Activated T-helper 17 cell treated with anti-CD3 and anti-CD28 coated beads, Interleukin-2, amount 50 U/mL, for 72 hours (primary cell): ENCODE data around the gene GLP2R. TPM values are rescaled to one million over a fixed set of nuclear protein-coding genes. Genes with fewer than 3 reads are reported as not detected.

ENCODE experiments used
- ATAC-seq: fragments of 150-1000 bp; cut with Tn5 transposase; replicated peaks from 2 replicates; pipeline ENCODE4 v1.10.0; 2021; ENCODE audit warnings: mild to moderate bottlenecking, moderate library complexity
- H3K27ac Mint-ChIP-seq: one replicate; pipeline ENCODE4 v1.8.0; 2022; ENCODE audit warnings: mixed read lengths
- H3K27me3 Mint-ChIP-seq: one replicate; pipeline ENCODE4 v1.8.0; 2022; ENCODE audit warnings: mixed read lengths
- H3K36me3 Mint-ChIP-seq: one replicate; pipeline ENCODE4 v1.8.0; 2022; ENCODE audit warnings: low read depth, mild to moderate bottlenecking, mixed read lengths
- H3K4me1 Mint-ChIP-seq: one replicate; pipeline ENCODE4 v1.8.0; 2022; ENCODE audit warnings: mixed read lengths
- H3K4me3 Mint-ChIP-seq: one replicate; pipeline ENCODE4 v1.8.0; 2022; ENCODE audit warnings: mild to moderate bottlenecking, mixed read lengths
- H3K9me3 Mint-ChIP-seq: one replicate; pipeline ENCODE4 v1.8.0; 2022; ENCODE audit warnings: mixed read lengths
- total RNA-seq, 2 donors: library from RNA; stranded (reverse); gene quantifications; one replicate each; pipeline ENCODE4 v1.2.3, GENCODE V29; 2022

GLP2R gene
- total RNA-seq, 2 donors from 2014 or later = not detected

DNA sequence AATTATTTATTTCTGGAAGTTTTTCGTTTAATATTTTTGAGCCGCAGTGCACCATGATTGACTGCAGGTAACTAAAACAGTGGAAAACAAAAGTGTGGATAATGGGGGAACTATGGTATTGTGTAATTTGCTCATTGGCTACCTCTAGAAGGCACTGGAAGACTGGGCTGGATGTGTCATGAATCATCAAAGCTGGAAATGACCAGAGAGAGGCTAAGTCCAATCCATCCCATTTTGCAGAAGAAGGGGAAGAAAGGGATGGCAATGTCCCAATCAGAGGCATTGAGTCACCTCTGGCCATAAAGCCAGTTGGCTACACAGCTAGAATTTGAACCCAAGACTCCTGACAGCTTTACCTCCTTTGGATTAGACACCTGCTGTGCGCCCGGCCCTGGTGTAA is 29.3 kb downstream of the GLP2R start:
- no peak for ATAC-seq
- H3K27ac Mint-ChIP-seq = no peak overlapping the region
- no peaks in the 10 kb centered on the region for H3K4me1 Mint-ChIP-seq
- no peak overlapping the region for H3K4me3 Mint-ChIP-seq
- H3K9me3 Mint-ChIP-seq = no peaks in the 10 kb centered on the region
- peaks cover 11% of the 10 kb centered on the region for H3K27me3 Mint-ChIP-seq
- no peaks in the 10 kb centered on the region for H3K36me3 Mint-ChIP-seq

DNA sequence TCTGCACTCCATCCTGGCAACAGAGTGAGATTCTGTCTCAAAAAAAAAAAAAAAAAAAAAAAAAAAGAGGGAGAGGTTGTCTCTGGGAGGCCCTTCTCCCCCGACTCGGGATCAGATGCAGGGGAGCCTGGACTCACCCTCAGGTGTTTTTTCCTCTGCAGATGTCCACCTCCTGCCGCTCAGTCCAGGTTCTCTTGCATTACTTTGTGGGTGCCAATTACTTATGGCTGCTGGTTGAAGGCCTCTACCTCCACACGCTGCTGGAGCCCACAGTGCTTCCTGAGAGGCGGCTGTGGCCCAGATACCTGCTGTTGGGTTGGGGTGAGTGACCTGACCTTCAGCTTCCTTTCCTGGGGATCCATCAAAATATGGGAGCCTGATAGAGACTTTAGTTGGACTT is 34.1 kb downstream of the GLP2R start:
- H3K27ac Mint-ChIP-seq = no peak overlapping the region
- no peak overlapping the region for H3K4me3 Mint-ChIP-seq
- no peak for ATAC-seq
- H3K9me3 Mint-ChIP-seq = peaks cover 4% of the 10 kb centered on the region
- peaks cover under 1% of the 10 kb centered on the region for H3K27me3 Mint-ChIP-seq
- H3K4me1 Mint-ChIP-seq = no peaks in the 10 kb centered on the region
- H3K36me3 Mint-ChIP-seq = no peaks in the 10 kb centered on the region

DNA sequence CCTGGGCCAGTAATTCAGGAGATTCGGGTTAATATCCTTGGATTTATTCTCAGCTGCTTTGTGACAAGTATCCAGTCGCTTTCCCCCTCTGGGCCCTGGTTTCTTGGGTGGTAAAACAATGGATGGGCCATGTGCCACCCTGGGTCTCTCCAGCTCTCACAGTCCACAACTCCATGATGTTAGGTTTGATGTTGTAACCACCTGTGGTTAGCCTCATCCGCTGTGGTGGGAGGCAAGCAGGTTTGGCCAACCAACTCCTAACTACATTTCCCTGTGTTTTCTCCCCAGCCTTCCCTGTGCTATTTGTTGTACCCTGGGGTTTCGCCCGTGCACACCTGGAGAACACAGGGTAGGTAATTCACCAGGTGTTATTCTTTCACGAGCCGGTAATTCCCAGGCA is 35.1 kb downstream of the GLP2R start:
- H3K36me3 Mint-ChIP-seq = no peaks in the 10 kb centered on the region
- no peak for ATAC-seq
- no peak overlapping the region for H3K4me3 Mint-ChIP-seq
- no peaks in the 10 kb centered on the region for H3K4me1 Mint-ChIP-seq
- peaks cover 8% of the 10 kb centered on the region for H3K9me3 Mint-ChIP-seq
- H3K27ac Mint-ChIP-seq = no peak overlapping the region
- peaks cover 11% of the 10 kb centered on the region for H3K27me3 Mint-ChIP-seq

DNA sequence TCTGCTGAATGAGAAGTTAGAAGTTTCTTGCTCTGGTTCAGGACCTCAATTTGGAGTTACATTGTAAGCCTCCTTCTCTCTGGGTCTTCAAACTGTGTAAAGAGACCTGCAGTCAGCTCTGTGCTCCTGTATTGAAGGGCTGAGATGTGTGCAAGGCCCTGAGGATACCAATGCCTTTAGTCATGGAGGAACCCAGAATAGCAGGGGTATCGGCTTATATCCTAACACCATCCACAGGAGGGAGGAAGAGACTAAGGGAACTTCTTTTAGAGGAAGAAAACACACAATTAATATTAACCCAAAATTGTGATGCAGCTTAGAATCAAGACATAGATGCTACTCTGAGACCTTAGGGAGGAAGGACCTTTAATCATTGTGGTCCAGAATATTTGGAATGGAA is 36.5 kb downstream of the GLP2R start:
- peaks cover 8% of the 10 kb centered on the region for H3K9me3 Mint-ChIP-seq
- no peak for ATAC-seq
- H3K27ac Mint-ChIP-seq = no peak overlapping the region
- no peak overlapping the region for H3K4me3 Mint-ChIP-seq
- H3K36me3 Mint-ChIP-seq = no peaks in the 10 kb centered on the region
- H3K4me1 Mint-ChIP-seq = no peaks in the 10 kb centered on the region
- H3K27me3 Mint-ChIP-seq = peaks cover 11% of the 10 kb centered on the region

DNA sequence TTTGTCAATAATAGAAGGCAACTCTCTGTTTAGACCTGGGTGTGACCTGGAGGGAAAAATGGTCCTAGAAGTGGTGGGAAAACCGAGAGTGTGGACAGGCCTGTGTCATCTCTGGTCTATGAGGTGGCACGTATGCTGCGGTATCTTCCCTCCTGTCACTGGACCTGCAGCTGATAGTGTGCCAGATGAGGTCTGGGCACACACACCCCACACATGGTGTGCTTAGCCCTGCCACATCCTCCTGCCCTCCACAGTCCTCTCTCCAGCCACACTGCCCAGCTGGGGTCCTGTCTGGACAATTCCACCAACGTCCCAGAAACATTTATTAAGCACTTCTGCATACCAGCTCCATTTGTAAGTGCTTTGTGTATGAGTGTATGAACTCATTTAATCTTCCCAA is 37.2 kb downstream of the GLP2R start:
- Mint-ChIP-seq H3K27me3 (peaks cover 14% of the 10 kb centered on the region), H3K4me1 (no peaks in the 10 kb centered on the region), H3K36me3 (no peaks in the 10 kb centered on the region), H3K4me3 (no peak overlapping the region), H3K27ac (no peak overlapping the region), H3K9me3 (peaks cover 8% of the 10 kb centered on the region)
- no peak for ATAC-seq

DNA sequence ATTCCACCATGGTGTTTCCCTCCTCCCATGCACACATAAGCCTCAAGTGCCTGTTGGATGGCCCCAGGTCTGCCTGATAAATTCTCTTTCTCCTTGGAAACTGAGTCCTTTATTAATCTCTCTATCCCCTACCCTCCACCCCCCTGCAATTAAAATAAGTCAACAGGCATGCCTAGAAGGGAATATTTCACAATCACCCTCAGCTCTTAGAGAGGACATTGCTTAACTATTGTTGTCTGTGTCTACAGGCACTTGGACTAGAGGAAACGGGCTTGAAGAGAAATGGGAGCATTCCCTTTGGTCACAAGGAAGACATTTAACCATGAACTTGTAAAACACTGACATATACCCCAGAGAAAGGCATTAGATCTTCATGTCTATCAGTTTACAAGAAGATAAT is 39.9 kb downstream of the GLP2R start:
- no peaks in the 10 kb centered on the region for H3K36me3 Mint-ChIP-seq
- peaks cover 16% of the 10 kb centered on the region for H3K27me3 Mint-ChIP-seq
- ATAC-seq = no peak
- peaks cover 8% of the 10 kb centered on the region for H3K9me3 Mint-ChIP-seq
- no peaks in the 10 kb centered on the region for H3K4me1 Mint-ChIP-seq
- no peak overlapping the region for H3K4me3 Mint-ChIP-seq
- no peak overlapping the region for H3K27ac Mint-ChIP-seq

DNA sequence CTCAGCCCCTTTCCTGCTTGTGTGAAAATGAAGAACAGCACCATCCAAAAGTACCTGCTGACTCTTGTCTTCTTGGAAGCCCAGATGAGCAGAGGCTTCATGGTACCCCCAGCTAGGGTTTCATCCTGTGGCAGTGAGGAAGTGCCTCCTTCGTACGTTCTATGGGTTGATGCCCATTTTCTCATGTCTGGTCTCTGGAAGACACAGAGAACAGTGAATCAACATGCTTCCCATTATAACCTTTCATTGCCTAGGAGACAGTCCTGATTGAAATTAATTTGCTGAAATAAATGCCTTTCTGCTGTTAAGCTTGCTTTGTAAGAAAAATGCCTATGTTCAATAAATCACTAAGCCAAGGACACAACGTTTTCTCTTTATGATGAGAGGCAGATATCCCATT is 42.8 kb downstream of the GLP2R start:
- Mint-ChIP-seq H3K36me3 (no peaks in the 10 kb centered on the region), H3K4me1 (no peaks in the 10 kb centered on the region), H3K27ac (no peak overlapping the region), H3K27me3 (peaks cover 20% of the 10 kb centered on the region), H3K4me3 (no peak overlapping the region), H3K9me3 (peaks cover 5% of the 10 kb centered on the region)
- ATAC-seq = no peak

DNA sequence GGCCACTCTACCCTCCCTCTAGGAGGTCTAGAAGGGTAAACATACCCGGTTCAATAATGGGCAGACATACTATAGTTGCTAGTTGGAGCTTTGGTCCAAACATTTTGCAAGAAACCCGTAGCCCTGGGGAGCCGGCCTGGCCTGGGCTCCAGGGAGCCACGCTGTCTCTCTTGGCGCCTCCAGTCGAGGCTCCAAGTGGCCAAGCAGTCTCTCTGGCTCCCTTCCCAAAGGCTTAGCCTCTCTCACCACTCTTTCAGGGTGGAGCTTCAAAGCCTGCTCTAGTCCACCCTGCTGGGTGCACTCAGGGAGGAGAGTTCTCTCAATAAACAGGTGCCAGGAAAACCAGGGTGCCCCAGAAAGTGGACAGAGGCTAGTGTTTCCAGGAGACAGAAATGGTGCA is 47.1 kb downstream of the GLP2R start:
- no peaks in the 10 kb centered on the region for H3K9me3 Mint-ChIP-seq
- H3K27me3 Mint-ChIP-seq = peaks cover 17% of the 10 kb centered on the region
- H3K4me3 Mint-ChIP-seq = no peak overlapping the region
- H3K27ac Mint-ChIP-seq = no peak overlapping the region
- no peaks in the 10 kb centered on the region for H3K36me3 Mint-ChIP-seq
- no peaks in the 10 kb centered on the region for H3K4me1 Mint-ChIP-seq
- no peak for ATAC-seq

GRCh38 chr17:9874722-9875121 is 49.0 kb downstream of the GLP2R start:
- Mint-ChIP-seq H3K4me3 (no peak overlapping the region), H3K27ac (no peak overlapping the region), H3K36me3 (no peaks in the 10 kb centered on the region), H3K9me3 (no peaks in the 10 kb centered on the region), H3K27me3 (peaks cover 17% of the 10 kb centered on the region), H3K4me1 (no peaks in the 10 kb centered on the region)
- ATAC-seq = no peak

DNA sequence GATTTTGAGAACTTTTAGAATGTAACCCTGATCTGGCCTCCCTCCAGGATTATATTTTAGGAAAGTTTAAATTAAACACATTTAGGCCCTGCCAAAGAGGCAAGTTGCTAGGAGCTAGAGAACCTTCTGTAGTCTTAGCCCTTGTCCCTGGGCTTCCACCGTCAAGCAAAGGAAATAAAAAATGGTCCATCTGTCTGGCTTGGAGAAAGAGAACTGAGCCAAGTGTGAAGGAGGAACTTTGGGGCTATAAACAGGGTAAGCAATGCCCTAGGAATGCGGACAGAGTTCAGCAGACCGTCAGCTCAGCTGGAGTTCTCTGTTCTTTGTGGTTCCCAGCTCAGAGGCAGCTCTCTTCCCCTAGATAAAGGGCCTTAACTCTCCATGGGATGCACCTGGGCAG is 49.7 kb downstream of the GLP2R start:
- no peak for ATAC-seq

DNA sequence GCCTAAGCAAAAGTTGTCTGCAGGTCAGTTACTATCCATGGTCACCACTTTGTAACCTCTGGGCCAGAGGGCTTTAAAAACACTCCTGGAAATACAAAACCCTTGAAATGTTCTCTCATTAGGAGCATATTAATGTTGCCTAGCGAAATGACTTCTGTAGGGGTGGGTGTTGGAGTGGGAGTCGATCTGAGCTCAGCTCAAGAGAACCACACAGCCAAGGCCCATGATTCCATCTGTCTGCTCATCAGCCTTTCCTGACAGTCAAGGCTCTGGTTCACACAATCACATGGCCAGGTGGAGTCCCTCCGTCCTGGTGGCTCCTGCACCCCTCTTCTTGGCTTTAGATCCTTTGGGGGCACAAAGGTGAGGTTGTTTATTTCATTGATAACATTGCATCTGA is 52.6 kb downstream of the GLP2R start:
- Mint-ChIP-seq H3K27me3 (peaks cover 16% of the 10 kb centered on the region), H3K36me3 (no peaks in the 10 kb centered on the region), H3K27ac (no peak overlapping the region), H3K4me3 (no peak overlapping the region), H3K9me3 (peaks cover 14% of the 10 kb centered on the region), H3K4me1 (no peaks in the 10 kb centered on the region)
- no peak for ATAC-seq

More for the DNA sequence above, 49.7 kb downstream of the GLP2R start:
- H3K36me3 Mint-ChIP-seq = no peaks in the 10 kb centered on the region
- no peaks in the 10 kb centered on the region for H3K4me1 Mint-ChIP-seq
- no peak overlapping the region for H3K4me3 Mint-ChIP-seq
- H3K27ac Mint-ChIP-seq = no peak overlapping the region
- H3K9me3 Mint-ChIP-seq = peaks cover 3% of the 10 kb centered on the region
- H3K27me3 Mint-ChIP-seq = peaks cover 20% of the 10 kb centered on the region

GRCh38 chr17:9878786-9879525 is 53.2 kb downstream of the GLP2R start:
- ATAC-seq = no peak
- Mint-ChIP-seq H3K9me3 (peaks cover 14% of the 10 kb centered on the region), H3K27ac (no peak overlapping the region), H3K4me3 (no peak overlapping the region), H3K27me3 (peaks cover 16% of the 10 kb centered on the region), H3K4me1 (no peaks in the 10 kb centered on the region), H3K36me3 (no peaks in the 10 kb centered on the region)

DNA sequence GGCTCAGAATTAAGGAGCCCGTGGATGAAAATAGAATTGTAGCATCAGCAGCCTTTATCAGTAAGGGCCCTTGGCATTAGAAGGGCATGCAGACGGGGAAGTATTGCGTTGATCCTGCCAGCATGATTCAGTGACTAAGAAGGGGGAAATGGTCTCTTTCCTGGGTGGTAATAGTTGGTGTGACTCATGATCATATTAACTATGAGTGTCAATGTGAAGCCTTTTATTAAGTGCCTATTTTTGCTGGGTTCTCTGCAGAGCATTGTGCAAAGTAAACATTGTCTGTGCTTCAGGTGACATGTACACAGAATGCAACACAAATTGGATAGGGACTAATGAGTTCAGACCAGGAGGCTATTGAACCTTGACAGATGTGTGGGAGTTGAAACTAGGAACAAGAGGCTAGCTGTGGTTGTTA is 54.9 kb downstream of the GLP2R start:
- H3K27ac Mint-ChIP-seq = no peak overlapping the region
- peaks cover 14% of the 10 kb centered on the region for H3K9me3 Mint-ChIP-seq
- H3K4me3 Mint-ChIP-seq = no peak overlapping the region
- H3K4me1 Mint-ChIP-seq = no peaks in the 10 kb centered on the region
- ATAC-seq = no peak
- H3K36me3 Mint-ChIP-seq = no peaks in the 10 kb centered on the region
- peaks cover 16% of the 10 kb centered on the region for H3K27me3 Mint-ChIP-seq

GRCh38 chr17:9883451-9883850 is 57.7 kb downstream of the GLP2R start:
- H3K27me3 Mint-ChIP-seq = peaks cover 6% of the 10 kb centered on the region
- H3K36me3 Mint-ChIP-seq = no peaks in the 10 kb centered on the region
- no peak overlapping the region for H3K27ac Mint-ChIP-seq
- H3K4me1 Mint-ChIP-seq = no peaks in the 10 kb centered on the region
- H3K4me3 Mint-ChIP-seq = no peak overlapping the region
- H3K9me3 Mint-ChIP-seq = peaks cover 14% of the 10 kb centered on the region
- ATAC-seq = no peak

GRCh38 chr17:9886141-9886930 is 60.6 kb downstream of the GLP2R start:
- no peaks in the 10 kb centered on the region for H3K4me1 Mint-ChIP-seq
- H3K27me3 Mint-ChIP-seq = peaks cover 3% of the 10 kb centered on the region
- H3K36me3 Mint-ChIP-seq = no peaks in the 10 kb centered on the region
- no peak overlapping the region for H3K27ac Mint-ChIP-seq
- no peak overlapping the region for H3K4me3 Mint-ChIP-seq
- no peak for ATAC-seq
- peaks cover 11% of the 10 kb centered on the region for H3K9me3 Mint-ChIP-seq
